ENCODE data around the gene FXR1. TPM values are rescaled to one million over a fixed set of nuclear protein-coding genes. Genes with fewer than 3 reads are reported as not detected.
A peak's percentile ranks its signal among the peaks of the same experiment; 100 is the strongest.

Gene FXR1
- total and polyA plus RNA-seq, 2 of the 13 experiments (the other 11 are each of a cell fraction or from before 2014, with no cell fraction given): 104 to 132 TPM

GRCh38 chr3:180912304-180913296, at the start of gene FXR1 (continued):
- TF ChIP-seq SP4 (CRISPR knock-in tag; IDR thresholded peaks at IDR 0.05): peak; percentile 60
- TF ChIP-seq NFKB2 (CRISPR knock-in tag; IDR thresholded peaks at IDR 0.05; ENCODE audit: borderline replicate concordance): peak; percentile 8; the same call in 1 of the 2 replicates
- TF ChIP-seq, protein P1, sequence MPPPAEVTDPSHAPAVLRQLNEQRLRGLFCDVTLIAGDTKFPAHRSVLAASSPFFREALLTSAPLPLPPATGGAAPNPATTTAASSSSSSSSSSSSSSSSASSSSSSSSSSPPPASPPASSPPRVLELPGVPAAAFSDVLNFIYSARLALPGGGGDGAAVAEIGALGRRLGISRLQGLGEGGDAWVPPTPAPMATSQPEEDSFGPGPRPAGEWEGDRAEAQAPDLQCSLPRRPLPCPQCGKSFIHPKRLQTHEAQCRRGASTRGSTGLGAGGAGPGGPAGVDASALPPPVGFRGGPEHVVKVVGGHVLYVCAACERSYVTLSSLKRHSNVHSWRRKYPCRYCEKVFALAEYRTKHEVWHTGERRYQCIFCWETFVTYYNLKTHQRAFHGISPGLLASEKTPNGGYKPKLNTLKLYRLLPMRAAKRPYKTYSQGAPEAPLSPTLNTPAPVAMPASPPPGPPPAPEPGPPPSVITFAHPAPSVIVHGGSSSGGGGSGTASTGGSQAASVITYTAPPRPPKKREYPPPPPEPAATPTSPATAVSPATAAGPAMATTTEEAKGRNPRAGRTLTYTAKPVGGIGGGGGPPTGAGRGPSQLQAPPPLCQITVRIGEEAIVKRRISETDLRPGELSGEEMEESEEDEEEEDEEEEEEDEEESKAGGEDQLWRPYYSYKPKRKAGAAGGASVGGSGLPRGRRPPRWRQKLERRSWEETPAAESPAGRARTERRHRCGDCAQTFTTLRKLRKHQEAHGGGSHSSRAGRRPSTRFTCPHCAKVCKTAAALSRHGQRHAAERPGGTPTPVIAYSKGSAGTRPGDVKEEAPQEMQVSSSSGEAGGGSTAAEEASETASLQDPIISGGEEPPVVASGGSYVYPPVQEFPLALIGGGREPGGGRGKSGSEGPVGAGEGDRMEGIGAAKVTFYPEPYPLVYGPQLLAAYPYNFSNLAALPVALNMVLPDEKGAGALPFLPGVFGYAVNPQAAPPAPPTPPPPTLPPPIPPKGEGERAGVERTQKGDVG (CRISPR knock-in tag; IDR thresholded peaks at IDR 0.05; ENCODE audit: borderline replicate concordance): 0 out of 2 replicates have a peak, but pooled peaks have one; percentile 48
- no peak; the same call in 1 of the 2 replicates for TF ChIP-seq NCOA2 (CRISPR knock-in tag; IDR thresholded peaks at IDR 0.05)
- no peak for TF ChIP-seq ZNF674 (CRISPR knock-in tag; IDR thresholded peaks at IDR 0.05; ENCODE audit: low read depth)
- TF ChIP-seq HES4 (CRISPR knock-in tag; IDR thresholded peaks at IDR 0.05; ENCODE audit: borderline replicate concordance): peak; percentile 27; the same call in 1 of the 2 replicates
- TF ChIP-seq, protein P2, sequence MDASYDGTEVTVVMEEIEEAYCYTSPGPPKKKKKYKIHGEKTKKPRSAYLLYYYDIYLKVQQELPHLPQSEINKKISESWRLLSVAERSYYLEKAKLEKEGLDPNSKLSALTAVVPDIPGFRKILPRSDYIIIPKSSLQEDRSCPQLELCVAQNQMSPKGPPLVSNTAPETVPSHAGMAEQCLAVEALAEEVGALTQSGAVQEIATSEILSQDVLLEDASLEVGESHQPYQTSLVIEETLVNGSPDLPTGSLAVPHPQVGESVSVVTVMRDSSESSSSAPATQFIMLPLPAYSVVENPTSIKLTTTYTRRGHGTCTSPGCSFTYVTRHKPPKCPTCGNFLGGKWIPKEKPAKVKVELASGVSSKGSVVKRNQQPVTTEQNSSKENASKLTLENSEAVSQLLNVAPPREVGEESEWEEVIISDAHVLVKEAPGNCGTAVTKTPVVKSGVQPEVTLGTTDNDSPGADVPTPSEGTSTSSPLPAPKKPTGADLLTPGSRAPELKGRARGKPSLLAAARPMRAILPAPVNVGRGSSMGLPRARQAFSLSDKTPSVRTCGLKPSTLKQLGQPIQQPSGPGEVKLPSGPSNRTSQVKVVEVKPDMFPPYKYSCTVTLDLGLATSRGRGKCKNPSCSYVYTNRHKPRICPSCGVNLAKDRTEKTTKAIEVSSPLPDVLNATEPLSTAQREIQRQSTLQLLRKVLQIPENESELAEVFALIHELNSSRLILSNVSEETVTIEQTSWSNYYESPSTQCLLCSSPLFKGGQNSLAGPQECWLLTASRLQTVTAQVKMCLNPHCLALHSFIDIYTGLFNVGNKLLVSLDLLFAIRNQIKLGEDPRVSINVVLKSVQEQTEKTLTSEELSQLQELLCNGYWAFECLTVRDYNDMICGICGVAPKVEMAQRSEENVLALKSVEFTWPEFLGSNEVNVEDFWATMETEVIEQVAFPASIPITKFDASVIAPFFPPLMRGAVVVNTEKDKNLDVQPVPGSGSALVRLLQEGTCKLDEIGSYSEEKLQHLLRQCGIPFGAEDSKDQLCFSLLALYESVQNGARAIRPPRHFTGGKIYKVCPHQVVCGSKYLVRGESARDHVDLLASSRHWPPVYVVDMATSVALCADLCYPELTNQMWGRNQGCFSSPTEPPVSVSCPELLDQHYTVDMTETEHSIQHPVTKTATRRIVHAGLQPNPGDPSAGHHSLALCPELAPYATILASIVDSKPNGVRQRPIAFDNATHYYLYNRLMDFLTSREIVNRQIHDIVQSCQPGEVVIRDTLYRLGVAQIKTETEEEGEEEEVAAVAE (CRISPR knock-in tag; IDR thresholded peaks at IDR 0.05; ENCODE audit: borderline replicate concordance): no peak
- TF ChIP-seq KMT2B (CRISPR knock-in tag; IDR thresholded peaks at IDR 0.05): 0 out of 2 replicates have a peak, but pooled peaks have one; percentile 32
- 0 out of 2 replicates have a peak, but pooled peaks have one; percentile 65 for TF ChIP-seq DNMT1 (CRISPR knock-in tag; IDR thresholded peaks at IDR 0.05)
- TF ChIP-seq ARID5B (CRISPR knock-in tag; IDR thresholded peaks at IDR 0.05): peak; percentile 25; the same call in 1 of the 2 replicates
